HG02610 (cell line): Measurements from ENCODE around the gene ZSWIM6.

ENCODE experiments used
- ATAC-seq: cut with Tn5 transposase; IDR thresholded peaks from one replicate; pipeline ENCODE4 v1.9.1; 2021; ENCODE audit warnings: mild to moderate bottlenecking, moderate library complexity; ENCODE audit not compliant: unreplicated experiment

ZSWIM6 gene

DNA sequence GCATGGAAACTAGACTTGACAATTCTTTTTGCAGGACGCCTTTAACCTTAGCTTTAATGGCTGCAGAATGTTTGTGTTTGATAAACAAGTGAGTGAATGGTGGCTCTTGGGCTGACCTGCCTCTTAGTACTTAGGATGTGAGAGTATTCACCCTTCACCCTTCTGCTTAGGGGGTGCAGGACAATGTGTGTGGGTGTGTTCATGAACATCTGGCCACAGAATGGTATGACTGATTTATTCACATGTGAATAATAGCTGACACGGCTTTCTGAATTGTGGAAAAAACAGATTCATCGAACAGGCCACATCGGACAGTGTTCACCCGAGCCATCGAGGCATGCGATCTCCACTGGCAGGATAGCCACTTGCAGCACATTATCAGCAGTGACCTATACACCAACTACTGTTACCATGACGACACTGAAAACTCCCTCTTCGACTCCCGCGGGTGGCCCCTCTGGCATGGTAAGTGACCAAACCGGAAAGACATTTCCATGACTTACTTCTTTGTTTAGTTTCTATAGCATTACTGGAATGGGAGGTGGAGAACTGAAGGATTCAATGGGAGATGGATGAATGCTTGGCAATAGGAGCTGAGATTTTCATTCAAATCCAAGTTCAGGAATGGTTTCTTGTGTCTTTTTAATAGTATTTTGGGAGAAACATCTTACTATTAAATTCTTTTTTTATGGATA lies 193.6 kb downstream of the ZSWIM6 start:
- no peak for ATAC-seq

DNA sequence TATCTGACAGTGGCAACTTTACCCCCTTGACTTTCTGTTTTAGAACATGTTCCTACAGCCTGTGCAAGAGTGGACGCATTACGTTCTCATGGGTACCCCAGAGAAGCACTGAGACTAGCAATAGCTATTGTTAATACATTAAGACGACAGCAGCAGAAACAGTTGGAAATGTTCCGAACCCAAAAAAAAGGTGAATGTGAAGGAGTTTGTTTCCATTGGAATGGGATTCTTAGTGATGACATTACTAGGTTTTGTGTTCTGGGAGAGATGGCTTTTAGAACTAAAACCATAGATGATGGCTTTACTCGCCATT lies 194.1 kb downstream of the ZSWIM6 start:
- no peak for ATAC-seq

DNA sequence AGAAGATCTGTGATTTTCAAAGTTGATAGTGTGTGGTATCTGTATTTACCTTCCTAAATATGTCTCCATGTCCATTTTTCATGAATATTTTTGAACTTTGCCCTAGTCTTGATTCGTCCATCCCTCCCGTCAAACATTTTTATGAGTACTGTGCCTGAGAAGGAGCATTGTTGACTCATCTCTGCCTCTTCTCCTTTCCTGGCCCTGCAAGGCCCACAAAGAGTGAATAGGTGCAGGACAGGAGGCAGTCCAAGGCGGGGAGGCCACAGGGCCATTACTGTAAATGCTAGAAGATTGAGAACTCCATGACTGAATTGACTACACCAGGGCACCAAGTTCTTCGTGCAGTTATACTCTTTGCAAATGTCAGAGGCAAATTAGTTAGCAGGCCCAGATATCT lies 200.9 kb downstream of the ZSWIM6 start:
- ATAC-seq = no peak

DNA sequence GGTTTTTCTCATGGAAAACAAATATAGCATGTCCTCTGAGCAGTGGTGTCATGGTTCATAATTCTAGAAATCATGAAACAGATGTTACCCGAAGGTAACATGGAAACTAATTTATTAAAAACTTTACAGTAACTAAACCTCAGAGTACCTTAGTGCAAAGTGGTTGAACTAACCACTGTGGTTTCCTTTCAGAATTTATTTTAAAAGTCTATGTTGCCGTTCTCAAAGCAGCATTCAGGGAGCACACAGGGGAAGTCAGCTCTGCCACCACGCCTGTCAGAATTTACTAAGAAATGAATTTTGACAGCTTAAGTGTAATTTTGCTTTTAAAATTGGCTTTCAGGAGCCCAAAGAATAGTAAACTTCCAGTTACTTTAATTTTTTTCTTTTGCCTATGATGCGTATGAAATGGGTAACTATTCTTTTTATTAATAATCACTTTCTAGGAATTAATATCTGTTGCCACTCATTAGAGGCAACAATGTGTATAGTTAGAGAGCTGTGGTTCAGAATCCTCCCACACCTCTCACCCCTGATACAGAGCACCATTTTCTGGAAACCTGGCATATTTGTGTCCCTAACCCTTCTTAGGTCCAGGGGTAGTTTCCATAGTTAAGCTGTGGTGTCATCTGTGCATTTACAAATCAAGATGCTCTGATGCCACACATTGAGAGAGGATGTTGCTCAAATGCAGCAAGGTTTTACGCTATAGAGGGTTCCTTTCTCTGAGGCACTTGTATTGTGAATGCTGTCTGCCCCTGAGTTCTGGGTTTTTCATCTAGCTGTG lies 202.6 kb downstream of the ZSWIM6 start:
- ATAC-seq = peak; percentile 91

DNA sequence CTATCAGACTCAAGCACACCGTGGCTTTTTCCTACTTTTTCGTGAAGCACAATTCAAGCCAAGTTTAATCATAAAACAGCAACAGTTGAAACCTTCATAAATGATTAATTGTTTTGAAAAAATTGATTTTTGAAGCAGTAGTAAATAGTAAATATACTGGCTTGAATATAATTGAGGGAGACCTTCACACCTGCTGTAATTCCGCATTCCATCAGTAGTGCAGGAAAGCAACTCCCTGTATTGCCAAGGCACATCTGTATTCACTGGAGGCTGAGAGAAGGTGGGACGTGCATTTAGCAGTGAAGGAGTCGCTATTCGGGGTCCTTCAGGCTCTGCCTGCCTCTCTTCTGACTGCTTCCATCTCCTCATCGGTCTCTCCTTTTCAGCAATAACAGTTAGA lies 203.8 kb downstream of the ZSWIM6 start:
- no peak for ATAC-seq

DNA sequence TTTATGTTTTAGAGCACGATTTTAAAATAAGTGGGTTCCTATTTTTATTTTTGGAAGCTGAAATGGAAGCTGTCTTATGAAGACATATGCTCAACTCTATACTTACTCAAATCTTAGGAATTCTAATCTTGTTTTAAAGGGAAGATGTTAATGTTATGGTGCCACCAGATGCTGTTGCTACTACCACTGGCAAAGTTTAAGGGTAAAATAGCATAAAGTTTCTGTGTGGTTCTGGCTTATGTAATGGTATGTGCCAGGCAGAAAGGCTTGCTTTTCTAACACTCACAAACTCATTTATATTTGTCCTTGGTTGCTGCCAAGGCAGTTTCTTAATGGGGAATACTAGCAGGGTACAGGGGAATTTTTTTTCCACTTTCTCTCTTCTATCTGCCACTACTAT lies 204.9 kb downstream of the ZSWIM6 start:
- ATAC-seq = no peak

DNA sequence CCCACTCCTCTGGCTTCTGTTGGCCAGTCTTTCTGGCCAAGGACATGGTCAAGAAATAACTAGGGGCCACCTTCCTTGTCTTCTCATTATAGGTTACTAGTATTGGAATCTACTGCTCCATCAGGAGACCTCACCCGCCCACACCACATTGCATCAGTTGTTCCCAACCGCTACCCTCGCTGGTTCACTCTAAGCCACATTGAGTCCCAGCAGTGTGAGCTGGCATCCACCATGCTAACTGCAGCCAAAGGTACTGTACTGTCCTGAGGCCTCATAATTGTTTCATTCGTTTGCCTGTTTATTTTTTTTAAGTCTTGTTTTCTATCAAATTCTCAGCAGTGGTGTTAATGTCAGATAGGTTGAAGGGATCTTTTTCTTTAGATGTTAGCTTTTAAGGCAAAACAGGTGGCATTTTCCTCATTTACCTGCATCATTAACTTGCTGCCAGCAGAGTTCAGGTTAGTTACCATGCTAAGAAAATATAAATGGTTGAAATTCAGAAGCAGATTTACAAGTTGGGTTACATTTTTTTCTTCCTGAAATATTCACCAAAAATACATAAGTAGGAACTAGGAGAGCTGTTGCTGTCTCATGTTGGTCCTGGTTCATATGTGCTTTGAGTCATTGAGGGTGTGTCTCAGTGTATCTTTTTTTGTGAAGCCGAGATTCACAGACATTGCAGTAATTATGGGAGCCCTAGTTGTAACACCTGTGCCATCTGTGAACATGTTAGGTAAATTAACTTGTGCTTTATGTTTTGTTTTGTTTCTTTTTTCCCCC lies 206.9 kb downstream of the ZSWIM6 start:
- no peak for ATAC-seq

DNA sequence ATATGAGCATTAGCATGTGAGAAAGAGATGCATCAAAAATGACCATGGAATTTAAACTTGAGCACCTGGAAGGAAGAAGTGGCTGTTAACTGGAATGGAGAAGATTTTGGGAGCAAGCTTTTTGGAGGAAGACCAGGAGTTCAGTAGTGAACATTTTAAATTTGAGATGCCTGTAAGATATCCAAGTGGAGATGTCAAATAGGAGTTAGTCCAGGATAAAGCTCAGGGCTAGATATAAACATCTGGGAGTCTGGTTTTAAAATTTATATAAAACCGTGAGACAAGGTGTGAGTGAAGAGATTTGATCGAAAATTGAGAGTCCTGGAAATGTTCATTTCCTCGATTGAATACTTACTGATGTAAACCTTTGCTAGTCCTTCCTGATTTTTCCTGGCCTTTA lies 217.5 kb downstream of the ZSWIM6 start:
- ATAC-seq = no peak

DNA sequence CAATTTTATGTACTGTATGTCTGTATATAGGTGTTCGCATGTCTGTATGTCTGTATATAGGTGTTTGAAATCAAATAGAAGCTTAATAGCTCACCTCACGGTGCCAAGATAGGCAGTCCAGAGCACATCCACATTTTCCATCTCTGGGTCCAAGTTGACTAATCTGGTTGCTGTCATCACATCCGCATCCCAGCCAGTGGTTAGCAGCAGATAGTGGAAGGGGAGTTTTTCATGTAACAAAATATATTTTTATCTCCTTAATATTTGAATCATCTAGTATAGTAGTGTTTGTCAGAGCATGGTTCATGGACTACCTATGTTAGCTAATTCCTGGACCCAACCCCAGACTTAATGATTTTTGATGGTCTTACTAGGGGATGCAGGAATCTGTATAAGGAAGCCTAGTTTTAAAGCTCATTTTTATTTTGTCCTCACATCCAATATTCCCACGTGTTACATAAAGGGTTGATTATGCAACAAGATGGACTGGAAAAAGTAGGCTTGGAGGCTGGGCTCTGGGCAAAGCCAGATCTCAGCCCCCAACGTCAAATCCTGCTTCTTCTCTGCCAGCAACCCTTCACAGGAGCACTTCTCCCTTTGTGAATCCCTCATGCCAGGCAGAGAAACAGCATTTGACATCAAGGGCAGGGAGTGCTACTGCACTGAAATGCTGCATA lies 219.7 kb downstream of the ZSWIM6 start:
- no peak for ATAC-seq

DNA sequence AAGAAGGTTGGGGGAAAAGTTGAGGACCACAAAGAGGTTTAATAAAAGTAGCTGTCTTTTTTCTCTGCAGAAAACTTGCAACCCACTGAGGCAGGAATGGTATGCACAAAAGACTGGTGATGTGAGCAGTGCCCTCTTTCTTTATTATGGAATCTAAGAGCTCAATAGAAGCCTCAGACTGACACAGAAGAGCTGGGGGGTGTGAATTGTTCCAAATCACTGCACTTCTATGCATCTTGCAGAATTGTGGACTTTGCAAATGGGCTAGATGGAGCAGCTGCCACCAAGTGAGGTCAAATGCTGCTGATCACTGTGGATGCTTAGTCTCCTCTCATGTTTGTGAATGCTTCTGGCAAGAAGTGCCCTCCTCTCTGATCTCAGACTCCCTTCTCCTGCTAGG lies 227.1 kb downstream of the ZSWIM6 start:
- ATAC-seq = no peak

DNA sequence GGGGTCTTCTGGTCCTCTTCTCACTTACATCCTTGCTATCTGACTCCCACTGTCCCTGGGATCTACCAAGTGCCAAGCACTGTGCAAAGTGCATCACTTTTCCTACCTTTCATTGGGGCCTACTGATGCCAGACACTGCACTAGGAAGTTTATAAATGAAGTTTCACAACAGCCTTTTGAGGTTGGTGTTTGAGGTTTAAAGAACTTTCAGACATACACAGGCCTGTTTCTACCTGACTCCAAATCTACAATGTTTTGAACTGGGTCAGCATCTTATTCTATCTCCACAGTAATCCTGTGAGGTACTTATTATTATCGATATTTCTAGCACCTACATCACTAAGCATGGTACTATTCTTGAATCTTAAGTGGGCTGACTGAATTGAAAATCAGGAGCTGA lies 227.7 kb downstream of the ZSWIM6 start:
- no peak for ATAC-seq

DNA sequence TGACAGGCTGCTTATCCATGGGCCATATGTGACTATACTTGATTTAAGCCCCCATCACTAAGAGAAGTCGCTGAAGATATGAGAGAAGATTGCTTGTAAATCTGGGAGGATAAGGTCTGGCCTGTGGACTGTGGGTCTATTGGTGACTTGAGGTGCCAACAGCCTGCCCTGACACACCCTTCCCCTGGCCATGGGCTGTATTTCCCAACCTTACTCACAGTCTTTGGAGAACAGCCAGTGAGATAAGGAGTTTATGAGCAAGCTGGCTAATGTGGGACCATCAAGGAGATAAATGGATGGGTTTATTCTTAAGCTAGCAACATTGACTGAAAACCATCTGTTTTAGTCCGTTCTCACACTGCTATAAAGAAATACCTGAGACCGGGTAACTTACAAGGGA lies 231.3 kb downstream of the ZSWIM6 start:
- no peak for ATAC-seq

DNA sequence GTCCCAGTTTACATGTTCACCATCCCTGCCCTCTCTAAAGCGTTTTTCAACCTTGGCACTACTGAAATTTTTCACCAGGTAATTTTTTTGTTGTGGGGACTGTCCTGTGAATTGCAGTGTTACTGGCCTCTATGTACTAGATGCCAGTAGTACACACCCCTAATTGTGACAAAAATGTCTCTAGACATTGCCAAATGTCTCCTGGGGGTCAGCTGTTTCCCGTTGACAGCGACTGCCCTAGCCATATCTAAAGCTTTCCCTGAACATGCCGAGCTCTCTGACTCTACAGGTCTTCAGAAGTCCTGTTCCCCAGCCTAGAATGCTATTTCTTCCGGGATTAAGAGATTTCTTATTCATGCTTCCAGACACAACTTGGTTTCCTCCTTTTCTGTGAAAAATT lies 235.3 kb downstream of the ZSWIM6 start:
- ATAC-seq = no peak

DNA sequence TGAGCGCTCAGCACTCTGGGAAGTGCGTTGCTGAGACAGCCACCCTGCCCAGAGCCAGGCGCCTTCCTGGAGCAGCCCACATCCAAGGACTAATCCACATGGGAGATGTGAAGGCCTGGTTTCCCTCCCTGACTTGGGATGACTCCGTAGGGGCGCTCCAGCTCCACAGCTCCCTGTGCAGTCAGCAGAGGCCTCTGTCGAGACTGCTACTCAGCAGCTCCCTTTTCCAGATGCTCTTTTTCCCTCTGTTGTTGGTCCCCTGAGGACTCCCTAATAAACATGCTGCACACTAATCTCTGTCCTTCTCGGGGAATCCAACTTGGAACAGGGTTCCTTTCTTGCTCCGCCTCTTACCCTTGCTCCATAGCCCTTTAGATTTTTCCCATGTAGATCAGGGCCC lies 237.3 kb downstream of the ZSWIM6 start:
- no peak for ATAC-seq

DNA sequence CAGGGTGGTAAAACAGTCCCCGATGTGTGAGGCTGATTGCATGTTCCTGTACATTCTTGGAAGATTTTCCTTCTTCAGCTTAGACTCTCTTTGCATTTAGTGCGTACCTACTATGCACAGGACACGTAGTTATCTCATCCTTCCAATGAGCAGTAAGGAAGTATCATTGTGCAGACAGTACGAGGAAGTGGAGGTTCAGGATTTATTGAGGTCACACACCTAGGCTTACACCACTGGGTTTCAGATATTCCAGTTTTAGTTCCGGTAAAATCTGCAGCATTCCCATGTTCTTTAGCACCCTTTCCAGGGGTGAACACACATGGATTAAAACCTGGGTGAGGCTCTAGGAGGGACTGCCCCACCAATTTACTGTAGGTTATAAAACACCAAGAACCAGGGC lies 238.7 kb downstream of the ZSWIM6 start:
- ATAC-seq = no peak

DNA sequence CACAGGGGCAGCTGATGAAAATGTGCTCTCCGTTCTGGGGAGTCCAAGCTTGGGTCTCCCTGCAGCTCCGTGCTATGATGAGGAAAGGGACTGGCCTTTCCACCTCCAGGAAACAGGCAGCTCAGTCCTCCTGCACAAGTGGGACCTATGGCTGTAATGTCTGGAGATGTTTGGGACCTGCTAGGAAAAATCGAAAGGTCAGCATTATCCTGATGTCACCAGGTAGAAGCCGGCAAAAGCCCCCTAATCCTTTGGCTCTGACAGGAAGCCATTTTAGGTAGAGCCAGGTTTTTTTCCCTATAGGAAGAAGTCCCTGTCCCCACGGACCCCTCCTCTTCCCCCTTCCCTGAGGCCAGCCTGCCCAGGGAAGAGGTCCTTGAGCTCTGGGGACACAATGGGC lies 240.9 kb downstream of the ZSWIM6 start:
- no peak for ATAC-seq

DNA sequence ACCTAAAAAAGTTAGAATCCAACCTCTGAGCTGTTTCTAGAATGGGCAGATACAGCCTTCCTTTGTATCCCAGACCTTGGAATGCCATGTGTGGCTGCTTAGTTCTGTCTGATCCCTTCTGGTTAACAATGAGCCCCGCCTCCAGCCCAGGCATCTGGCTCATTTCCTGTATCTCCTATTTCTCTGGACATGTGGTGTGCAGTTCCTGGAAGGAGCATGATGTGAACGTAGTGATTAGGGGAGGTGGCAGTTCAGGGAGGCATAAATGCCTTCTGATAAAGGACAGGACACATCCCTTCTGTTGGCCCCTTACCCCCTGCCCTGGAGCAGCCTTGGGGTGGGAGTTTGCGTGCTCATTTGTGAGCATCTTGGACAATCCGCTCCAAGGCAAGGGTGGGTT lies 243.0 kb downstream of the ZSWIM6 start:
- ATAC-seq = no peak

DNA sequence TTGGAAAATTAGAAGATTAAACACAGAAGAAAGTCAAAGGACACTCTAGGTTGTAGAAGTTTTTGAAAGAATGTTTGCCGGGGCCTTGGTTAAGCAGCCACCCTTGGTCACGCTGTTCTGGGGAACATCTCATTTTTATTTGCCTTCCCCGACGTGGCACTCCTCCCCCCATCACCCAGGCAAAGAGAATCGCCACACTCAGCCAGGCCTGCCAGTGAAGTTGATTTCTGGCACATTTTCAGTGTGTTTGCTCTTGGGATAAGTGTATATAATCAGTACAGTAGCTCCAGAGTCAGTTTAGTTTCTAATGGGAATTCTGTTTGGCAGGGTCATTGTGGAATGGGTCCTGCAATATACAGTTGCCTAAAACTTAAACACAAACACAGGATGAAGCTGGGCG lies 243.5 kb downstream of the ZSWIM6 start:
- ATAC-seq = no peak

DNA sequence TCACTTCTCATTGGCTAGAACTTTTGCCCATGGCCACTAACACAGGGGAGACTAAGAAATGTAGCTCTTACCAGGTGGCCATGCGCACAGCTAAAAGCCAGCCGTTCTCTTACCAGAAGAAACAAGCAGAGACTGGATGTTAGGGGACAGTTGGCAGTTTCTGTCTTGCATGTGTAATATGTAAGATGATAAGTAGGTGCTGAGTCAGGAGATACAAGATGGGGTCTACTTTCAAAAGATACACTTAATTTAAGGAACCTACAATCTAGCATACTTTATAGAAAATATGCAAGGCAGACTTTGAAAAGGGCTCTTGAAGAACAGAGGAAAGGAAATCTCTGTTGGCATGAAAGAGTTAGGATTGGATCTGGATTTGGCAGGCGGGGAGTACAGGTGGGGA lies 244.5 kb downstream of the ZSWIM6 start:
- no peak for ATAC-seq

DNA sequence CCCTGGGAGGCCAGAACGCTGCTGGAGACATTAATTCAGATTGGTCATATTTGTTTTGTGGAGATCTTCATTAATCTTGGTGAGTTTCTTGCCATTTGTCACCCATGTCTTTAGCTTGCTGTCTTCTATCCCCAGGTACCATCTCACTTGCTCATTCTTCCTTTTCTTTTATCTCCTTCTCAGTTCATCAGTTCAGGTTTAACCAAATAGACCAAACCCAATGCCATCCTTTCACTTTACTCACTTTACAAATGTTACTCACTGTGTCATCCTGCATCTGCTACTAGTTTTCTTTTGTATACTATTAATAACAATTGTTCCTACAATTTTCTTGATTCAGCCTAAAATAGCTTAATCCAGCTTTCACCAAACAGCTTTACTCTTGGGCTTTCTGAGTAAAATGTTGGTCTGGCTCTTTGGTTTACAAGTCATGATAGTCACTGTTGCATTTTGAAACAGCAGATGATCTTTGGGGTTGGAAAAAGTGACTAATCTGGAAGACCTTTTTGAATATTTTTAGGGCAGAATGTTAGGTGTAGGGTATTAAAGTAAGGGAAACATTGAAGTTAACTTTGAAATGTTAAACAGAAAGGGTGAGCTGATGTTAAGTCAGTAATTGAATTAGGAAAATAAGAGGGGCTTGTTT lies 246.9 kb downstream of the ZSWIM6 start:
- ATAC-seq = no peak

DNA sequence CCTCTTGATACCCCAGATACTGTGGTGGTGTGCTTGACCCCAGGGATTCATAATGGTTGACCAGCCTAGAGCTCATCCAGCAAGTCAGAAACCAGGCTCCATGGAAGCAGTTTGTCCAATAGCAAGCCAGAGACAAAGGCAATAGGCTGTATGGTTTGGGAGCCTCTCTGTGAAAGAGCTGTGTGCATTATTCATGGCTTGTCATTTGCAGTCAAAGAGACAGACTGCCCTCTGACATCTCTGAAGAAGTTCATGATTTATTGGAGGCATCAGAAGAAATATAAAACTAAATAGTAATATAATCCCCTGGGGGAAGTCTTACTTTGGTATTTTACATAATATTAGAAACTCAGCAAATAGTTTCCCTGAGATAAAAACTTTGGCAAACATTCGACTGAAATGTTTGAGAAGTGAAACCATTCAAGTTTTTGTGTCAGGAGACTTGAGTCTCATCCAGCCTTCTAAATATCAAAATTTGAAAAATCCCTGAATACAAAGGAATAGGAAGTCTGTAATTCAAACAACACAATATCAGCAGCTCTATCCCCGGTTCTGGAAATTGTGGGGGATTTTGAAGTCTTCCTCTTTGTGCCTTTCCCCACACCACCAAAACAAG lies 250.3 kb downstream of the ZSWIM6 start:
- ATAC-seq = no peak
